Suprapubic skin (tissue), 4 donors: ENCODE results near the gene MRPL45.
"Not testable (repeated sequence)": the region's sequence is repeated elsewhere in the genome, so short reads cannot be mapped to it uniquely, and the experiment has no call there.

Experiments
- CTCF ChIP-seq, 2 donors: fragments of 200-600 bp in 1 of 2; fragments of 450-650 bp in 1 of 2; sonication (generic) in 1 of 2; IDR thresholded peaks; one replicate each; pipeline ENCODE4 v1.5.1; 2016 to 2019; ENCODE audit warnings: antibody characterized with exemption in 2 of 2, mild to moderate bottlenecking in 1 of 2, moderate library complexity in 1 of 2
- POLR2A ChIP-seq, 2 donors: fragments of 450-650 bp; IDR thresholded peaks; one replicate each; pipeline ENCODE4 v1.6.1; 2017; ENCODE audit warnings: antibody characterized with exemption in 2 of 2, mild to moderate bottlenecking in 2 of 2, moderate library complexity in 2 of 2
- POLR2AphosphoS5 ChIP-seq, 3 donors: sonication (generic); formaldehyde crosslinking; IDR thresholded peaks; one replicate each; pipeline ENCODE4 v1.6.1; 2017; ENCODE audit warnings: antibody characterized with exemption in 3 of 3

GRCh38 chr17:38253191-38253590 lies 43.8 kb upstream of the MRPL45 start:
- TF ChIP-seq CTCF, POLR2AphosphoS5, POLR2A (IDR thresholded peaks at IDR 0.05): not testable (repeated sequence)
